ENCODE results near the gene GALNT14. TPM values are rescaled to one million over a fixed set of nuclear protein-coding genes. Genes with fewer than 3 reads are reported as not detected.

GALNT14 gene
- total and polyA plus RNA-seq, 9 of the 15 experiments (the other 6 are each of a cell fraction or from before 2014, with no cell fraction given): 0.11 TPM; not detected in 8

DNA sequence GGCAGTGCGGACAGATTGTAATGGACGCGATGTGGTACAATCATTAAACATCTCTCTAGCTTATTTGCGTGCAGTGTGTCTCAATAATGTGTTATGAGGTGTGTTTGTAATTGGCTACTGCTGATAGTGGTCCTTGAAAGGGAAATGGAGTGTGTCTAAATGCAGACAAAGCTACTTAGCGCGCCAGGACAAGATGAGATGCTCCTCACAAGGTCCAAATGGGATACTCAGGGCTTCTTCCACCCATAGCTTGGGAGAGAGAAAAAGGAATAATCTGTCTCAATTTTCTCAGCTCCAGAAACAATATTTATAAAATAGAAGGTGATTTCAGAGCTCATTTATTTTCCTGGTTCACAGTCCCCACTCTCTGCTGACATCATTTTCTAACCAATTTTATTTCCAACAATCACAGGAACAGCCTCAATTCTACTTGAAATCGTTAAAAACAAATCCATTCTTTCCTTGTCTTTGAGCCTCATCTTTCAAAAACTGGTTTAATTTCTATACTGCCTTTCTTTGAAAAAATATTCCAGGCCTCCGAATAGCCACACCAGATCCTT lies 28.5 kb downstream of the GALNT14 start:
- Histone ChIP-seq H3K27me3 (ENCODE audit: control insufficient read depth in 2 of 2, insufficient read depth in 2 of 2, low read length in 2 of 2) (no peaks in the 10 kb centered on the region; a peak in 1 of 5 replicates), H4K20me1 (replicated peaks; ENCODE audit: control insufficient read depth, insufficient read depth, low read length) (no peaks in the 10 kb centered on the region), H3K9ac (ENCODE audit: insufficient read depth in 1 of 2, low read depth in 2 of 2, low read length in 2 of 2) (no peak overlapping the region), H3K36me3 (ENCODE audit: control insufficient read depth, insufficient read depth, low read length) (no peaks in the 10 kb centered on the region), H3K9me3 (replicated peaks; ENCODE audit: control insufficient read depth, insufficient read depth, low read depth, low read length) (no peaks in the 10 kb centered on the region), H3K4me3 (no peak overlapping the region), H2AFZ (ENCODE audit: low read depth, low read length) (no peak overlapping the region), H3K4me1 (replicated peaks in 1 of 2; ENCODE audit: control insufficient read depth in 2 of 2, insufficient read depth in 2 of 2, low read length in 2 of 2) (no peaks in the 10 kb centered on the region), H3K4me2 (ENCODE audit: insufficient read depth, low read length) (no peak overlapping the region), H3K79me2 (ENCODE audit: control insufficient read depth, insufficient read depth, low read length) (no peaks in the 10 kb centered on the region), H3K9me1 (ENCODE audit: control insufficient read depth, insufficient read depth, low read length) (no peaks in the 10 kb centered on the region), H3K27ac (ENCODE audit: extremely low read depth, low read depth, low read length) (no peak overlapping the region)
- in situ Hi-C loops (cut with MboI) (no loop called here), intact Hi-C loops (cut with micrococcal nuclease) (no loop called here)
- ATAC-seq (no peak), FAIRE-seq (no peak), DNase-seq (ENCODE audit: extremely low read depth in 1 of 4, low spot score in 3 of 4) (no peak)
- CTCF ChIA-PET (ENCODE audit: low intra/inter-chr PET ratio): no interaction called here
- BruUV-seq (replicated peaks): no TSS peak
- WGBS (ENCODE audit: insufficient coverage, low coverage, missing lambda C conversion rate): under 1% methylated on average over 8 of the region's 8 CpGs
- POLR2A ChIA-PET: interaction anchor here (1.0 kb wide), 1 partner anchor 24 kb away, joined by 3 read pairs; no protein-coding TSS in a partner anchor
- TF ChIP-seq DACH1 (IDR thresholded peaks at IDR 0.05; ENCODE audit: partially characterized antibody): no peak
- TF ChIP-seq, protein P1, sequence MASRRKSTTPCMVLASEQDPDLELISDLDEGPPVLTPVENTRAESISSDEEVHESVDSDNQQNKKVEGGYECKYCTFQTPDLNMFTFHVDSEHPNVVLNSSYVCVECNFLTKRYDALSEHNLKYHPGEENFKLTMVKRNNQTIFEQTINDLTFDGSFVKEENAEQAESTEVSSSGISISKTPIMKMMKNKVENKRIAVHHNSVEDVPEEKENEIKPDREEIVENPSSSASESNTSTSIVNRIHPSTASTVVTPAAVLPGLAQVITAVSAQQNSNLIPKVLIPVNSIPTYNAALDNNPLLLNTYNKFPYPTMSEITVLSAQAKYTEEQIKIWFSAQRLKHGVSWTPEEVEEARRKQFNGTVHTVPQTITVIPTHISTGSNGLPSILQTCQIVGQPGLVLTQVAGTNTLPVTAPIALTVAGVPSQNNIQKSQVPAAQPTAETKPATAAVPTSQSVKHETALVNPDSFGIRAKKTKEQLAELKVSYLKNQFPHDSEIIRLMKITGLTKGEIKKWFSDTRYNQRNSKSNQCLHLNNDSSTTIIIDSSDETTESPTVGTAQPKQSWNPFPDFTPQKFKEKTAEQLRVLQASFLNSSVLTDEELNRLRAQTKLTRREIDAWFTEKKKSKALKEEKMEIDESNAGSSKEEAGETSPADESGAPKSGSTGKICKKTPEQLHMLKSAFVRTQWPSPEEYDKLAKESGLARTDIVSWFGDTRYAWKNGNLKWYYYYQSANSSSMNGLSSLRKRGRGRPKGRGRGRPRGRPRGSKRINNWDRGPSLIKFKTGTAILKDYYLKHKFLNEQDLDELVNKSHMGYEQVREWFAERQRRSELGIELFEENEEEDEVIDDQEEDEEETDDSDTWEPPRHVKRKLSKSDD (conservative IDR thresholded peaks at IDR 0.05; ENCODE audit: low read length): no peak
- no peak for TF ChIP-seq GABPB1 (CRISPR knock-in tag; IDR thresholded peaks at IDR 0.05)
- TF ChIP-seq GABPB2 (CRISPR knock-in tag; conservative IDR thresholded peaks at IDR 0.05): no peak
- no peak for TF ChIP-seq ZKSCAN1 (IDR thresholded peaks at IDR 0.05; ENCODE audit: low read depth, low read length)
- TF ChIP-seq KDM4B (IDR thresholded peaks at IDR 0.05; ENCODE audit: borderline replicate concordance in 2 of 2, low read depth in 1 of 2): no peak
- TF ChIP-seq CBX8 (IDR thresholded peaks at IDR 0.05; ENCODE audit: borderline replicate concordance, extremely low read depth, low read depth, low read length, poor library complexity, severe bottlenecking): no peak
- TF ChIP-seq, protein P2, sequence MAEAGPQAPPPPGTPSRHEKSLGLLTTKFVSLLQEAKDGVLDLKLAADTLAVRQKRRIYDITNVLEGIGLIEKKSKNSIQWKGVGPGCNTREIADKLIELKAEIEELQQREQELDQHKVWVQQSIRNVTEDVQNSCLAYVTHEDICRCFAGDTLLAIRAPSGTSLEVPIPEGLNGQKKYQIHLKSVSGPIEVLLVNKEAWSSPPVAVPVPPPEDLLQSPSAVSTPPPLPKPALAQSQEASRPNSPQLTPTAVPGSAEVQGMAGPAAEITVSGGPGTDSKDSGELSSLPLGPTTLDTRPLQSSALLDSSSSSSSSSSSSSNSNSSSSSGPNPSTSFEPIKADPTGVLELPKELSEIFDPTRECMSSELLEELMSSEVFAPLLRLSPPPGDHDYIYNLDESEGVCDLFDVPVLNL (CRISPR knock-in tag; IDR thresholded peaks at IDR 0.05; ENCODE audit: low read depth): no peak
